GM12874 (cell line): ENCODE results near the gene DHCR24.

Source experiments
- TF ChIP-seq, protein P1 (sequence below): IDR thresholded peaks from 2 replicates; pipeline ENCODE4 v1.5.1; 2011; ENCODE audit warnings: low read depth, mild to moderate bottlenecking, control low read depth, low read length, moderate library complexity; ENCODE audit not compliant: insufficient read depth

Gene DHCR24

DNA sequence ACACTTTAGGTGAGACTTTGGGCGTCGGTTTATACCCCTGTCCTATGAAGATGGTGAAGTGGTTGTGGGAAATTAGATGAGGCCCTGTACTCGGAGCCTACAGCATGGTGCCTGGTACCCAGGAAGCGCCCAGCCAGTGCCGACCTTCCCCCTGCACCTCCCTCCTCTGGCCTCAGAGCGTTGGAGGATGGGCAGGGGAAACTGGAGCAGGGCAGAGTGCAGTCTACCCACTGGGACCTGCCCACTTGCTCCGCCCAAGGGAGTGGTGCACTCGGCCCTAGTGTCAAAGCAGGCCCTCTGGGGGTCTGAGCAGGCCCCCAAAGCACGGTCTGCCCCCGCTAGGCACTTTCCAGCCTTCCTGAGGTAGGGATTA is 72.9 kb downstream of the DHCR24 start:
- TF ChIP-seq, protein P1, sequence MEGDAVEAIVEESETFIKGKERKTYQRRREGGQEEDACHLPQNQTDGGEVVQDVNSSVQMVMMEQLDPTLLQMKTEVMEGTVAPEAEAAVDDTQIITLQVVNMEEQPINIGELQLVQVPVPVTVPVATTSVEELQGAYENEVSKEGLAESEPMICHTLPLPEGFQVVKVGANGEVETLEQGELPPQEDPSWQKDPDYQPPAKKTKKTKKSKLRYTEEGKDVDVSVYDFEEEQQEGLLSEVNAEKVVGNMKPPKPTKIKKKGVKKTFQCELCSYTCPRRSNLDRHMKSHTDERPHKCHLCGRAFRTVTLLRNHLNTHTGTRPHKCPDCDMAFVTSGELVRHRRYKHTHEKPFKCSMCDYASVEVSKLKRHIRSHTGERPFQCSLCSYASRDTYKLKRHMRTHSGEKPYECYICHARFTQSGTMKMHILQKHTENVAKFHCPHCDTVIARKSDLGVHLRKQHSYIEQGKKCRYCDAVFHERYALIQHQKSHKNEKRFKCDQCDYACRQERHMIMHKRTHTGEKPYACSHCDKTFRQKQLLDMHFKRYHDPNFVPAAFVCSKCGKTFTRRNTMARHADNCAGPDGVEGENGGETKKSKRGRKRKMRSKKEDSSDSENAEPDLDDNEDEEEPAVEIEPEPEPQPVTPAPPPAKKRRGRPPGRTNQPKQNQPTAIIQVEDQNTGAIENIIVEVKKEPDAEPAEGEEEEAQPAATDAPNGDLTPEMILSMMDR, result no peak

DNA sequence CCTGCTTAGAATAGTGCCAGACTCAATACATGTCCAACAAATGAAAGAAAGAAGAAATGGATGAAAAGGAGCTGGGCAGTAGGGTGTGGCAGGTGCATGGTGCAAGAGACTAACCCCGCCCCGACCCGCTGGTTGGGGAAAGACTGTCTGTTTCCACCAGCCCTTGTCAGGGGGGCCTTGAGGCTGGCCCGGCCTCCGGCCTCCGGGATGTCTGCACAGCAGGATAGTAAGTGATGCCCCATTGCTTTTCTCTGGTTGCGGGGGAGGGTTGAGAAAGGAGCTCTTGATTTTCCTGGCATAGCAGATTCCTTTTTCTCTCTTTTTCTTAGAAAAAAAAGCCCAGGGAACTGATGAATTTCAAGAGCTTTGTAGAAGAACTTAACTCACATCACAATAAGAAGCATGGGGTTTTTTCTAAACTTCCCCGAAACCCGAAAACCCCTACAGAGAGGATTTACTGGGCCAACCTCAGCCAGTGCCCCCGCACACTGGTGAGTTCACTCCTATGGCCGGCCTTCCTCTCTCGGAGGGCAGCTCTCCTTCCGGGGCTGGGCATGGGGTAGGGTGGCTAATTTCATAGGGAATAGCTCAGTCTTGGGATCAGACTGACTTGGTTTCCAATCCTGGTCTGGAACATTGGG is 73.4 kb downstream of the DHCR24 start:
- TF ChIP-seq, protein P1, result no peak

DNA sequence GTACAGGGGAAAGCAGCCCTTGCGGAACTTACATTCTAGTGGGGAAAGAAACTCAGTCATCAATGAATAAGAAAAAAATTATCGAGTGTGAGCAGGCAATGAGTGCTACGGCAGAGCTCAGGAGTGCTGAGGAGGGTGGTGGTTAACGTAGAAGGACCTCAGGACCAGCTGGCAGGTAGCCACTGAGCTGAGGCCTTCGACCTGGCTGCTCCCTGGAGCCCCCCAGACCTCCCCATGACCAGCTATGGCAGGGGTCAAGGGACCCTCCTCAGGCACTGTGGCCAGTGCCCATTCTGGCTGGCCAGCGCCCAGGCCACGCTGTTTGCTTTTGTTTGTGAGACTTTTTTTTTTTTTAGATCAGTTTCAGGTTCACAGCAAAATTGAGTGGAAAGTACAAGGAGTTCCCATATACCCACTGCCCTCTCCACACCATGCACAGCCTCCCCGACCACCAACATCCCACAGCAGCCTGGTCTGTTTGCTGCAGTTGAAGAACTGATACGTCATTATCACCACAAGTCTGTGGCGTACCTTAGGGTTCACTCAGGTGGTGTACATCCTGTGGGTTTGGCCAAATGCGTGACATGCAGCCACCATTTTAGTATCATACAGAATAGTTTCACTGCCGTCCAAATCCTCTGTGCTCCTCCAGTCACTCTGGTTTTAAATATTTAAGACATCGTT is 74.1 kb downstream of the DHCR24 start:
- TF ChIP-seq, protein P1, result no peak

DNA sequence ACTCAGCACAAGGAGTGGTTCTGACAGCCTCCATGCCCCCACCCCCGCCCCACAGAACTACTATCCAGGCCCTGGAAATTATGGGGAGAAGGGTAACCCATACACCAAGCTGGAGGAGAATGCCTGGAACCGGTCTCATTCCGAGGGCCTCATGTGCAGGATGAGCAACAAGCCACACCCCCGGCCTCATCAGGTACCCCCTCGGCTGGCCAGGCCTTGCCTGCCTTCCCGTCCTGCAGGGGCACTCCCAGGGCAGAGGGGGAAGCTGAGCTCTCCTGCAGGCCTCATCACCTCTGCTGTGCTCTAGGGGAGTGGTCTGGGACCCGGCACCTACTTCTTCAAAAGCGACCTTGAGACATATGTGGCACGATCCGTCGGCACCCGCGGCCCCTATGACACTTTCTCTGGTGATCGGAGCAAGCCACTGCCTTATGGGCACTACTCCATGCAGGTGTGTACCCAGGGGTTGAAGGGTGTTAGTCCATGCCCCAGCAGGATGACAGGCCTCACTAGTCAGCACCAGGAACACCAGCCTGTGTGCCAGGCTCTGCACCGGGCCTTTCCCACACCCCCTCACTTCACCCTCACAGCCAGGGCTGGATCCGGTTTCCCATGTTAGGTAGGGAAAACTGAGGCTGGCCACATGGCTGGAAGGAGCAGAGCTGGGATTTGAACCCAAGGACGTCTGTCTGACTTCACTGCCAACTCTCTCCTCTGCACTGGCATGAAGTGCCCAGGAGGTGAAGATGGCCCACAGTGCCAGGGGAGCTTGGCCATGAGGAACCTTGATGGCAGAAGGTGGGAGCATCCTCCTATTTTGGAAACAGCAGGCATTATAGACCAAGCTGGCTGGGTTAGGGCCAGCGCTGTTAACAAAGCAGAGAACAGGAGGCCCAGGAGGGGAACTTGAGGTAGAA is 75.0 kb downstream of the DHCR24 start:
- TF ChIP-seq, protein P1, result no peak

DNA sequence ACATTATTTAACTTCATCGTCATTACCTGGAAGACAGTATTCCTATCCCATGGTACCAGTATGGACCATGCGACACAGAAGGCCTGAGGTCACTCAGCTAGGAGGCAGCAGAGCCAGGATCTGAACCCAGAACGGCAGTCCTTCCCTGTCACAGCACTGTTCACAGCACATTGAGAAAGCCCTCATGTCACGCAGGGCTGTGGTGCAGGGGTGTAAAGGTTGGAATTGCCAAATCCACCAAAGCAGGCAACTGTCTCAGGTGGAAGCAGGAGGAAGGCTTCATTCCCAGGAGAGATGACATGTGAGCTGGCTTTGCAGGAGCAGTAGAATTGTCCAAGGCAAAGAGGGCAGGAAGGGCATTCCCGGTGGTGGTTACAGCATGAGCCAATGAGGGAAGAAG is 75.9 kb downstream of the DHCR24 start:
- TF ChIP-seq, protein P1, result no peak

DNA sequence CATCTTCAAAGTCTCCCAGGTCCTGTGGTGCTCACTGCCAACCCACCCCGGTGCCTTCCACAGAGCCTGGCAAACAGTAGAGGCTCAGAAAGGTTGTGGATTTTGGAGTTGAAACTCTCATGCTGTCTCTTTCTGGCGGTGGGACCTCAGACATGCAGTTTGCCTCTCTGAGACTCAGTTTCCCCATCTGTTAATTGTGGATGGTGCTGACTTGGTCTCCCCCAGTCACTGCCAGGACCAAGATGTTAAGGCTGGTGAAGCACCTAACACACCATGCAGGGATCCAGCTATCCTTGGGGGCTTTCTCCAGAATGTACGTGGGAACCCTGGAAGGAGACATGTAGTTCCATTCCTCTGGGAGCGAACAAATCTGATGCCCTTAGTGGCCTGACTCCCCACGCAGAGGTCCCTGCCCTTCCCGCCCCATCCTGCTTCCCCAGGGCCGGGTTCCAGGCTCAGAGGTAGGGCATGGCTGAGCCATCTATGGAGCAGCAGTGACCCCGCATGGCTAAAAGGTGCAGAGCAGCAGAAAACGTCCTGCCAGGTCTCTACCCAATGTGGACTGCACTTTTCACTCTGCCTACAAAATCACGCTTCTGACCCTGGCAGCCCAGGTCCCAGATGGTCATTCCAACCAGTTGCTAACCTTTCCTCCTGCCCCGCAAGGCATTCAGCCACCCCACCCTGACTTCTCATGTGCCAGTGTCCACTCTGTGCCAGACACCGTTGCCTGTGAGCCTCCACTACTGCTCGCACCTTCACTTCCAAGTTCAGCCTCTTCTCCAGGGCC is 76.6 kb downstream of the DHCR24 start:
- TF ChIP-seq, protein P1, result peak; percentile 92

DNA sequence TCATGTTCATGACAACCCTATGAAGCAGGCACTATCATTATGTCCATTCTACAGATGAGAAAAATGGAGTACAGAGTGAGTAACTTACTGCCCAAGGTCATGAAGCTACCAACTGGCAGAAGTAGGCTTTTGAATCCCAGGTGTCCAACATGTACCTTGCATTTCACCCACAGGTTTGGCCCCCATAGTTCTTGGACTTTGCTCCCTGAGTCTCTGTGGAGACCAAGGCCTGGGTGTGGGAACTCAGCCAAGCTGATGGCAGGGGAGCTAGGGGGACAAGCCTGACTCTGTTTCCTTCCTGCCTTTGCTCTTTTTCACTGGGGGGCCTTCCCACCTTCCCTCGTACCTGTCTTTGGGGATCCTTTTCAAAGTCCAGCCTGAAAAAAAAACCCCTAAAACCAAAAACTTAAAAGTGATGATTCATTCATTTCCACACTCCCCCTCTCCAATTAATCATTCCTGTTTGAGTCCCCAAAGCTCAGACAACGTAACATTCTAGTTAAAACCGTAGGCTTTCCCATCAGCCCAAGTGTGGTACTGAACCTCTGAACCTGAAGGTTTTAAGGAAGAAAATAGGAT is 77.4 kb downstream of the DHCR24 start:
- TF ChIP-seq, protein P1, result no peak
